Stimulated activated CD8-positive, alpha-beta memory T cell treated with anti-CD3 and anti-CD28 coated beads, Interleukin-7, amount 100 ng/mL, for 4 hours (primary cell): Measurements from ENCODE around the gene UNKL.

ENCODE experiments used
- DNase-seq, 2 donors: peaks; one replicate each; pipeline ENCODE4 v3.0.0-alpha.2; 2020; ENCODE audit warnings: low read depth in 2 of 2

Gene UNKL

DNA sequence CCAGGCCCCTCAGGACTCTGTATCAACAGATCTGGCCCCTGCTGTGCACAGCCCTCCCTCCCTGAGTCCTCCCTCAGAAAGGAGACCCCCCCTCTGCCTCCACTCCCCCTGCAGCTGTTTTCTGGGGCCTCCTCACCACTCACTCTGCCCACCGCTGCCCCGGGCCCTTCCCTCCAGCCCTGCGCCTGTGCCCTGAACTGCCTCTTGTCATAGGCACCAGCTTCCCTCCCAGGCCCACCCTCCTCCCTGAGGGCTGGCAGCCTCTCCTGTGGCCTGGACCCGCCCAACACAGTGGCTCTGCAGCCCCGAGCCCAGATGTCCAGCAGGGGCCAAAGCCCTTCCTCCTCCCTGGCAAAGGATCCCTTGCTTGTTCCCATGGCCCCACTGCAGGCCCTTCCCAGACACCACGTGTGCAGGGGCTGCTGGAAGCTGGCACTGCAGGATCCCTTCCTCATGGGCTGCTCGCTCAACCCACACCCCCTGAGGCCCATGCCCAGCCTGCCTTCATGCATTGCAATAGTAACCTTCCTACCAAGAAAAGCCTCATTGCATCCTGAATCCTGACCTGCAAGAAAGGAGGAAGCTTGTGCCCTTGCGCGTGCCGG, 37.0 kb downstream of the UNKL start:
- no peak for DNase-seq

DNA sequence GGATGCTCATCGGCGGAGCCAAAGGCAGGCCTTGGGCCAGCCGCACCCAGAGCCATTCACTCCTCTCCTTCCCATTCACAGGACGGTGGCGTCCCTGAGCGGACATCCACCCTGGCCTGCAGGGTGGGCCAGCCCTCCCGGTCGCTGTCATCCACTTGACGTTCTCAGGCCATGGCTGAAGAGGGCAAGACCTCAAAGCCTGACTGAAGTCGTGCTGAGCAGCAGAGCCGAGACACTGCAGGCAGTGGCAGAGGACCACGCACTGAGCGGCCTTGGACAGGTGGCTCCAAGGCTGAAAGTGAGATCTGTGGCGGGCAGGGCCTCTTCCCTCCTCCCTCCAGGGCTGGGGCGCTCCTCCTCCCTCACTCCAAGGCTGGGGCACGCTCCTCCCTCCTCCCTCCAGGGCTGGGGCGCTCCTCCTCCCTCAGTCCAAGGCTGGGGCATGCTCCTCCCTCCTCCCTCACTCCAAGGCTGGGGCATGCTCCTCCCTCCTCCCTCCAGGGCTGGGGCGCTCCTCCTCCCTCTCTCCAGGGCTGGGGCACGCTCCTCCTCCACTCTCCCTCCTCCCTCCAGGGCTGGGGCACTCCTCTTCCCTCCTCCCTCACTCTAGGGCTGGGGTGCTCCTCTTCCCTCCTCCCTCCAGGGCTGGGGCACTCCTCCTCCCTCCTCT, 38.6 kb downstream of the UNKL start:
- no peak for DNase-seq

DNA sequence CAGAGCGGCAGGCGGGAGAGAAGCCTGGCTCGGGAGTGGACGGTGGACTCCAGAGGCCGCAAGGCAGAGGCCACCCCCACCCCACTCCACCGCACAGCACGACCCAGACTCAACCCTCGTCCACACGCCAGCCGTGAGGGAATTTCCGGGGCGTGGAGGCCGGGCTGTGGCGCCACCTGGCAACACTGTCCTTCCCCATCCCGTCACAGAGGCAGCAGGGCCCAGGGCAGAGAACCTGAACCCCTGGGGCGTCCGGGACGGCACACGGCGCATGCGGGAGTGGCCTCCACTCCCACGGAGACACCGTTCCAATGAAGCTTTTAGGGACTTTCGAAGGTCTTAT, 39.2 kb downstream of the UNKL start:
- DNase-seq = no peak

DNA sequence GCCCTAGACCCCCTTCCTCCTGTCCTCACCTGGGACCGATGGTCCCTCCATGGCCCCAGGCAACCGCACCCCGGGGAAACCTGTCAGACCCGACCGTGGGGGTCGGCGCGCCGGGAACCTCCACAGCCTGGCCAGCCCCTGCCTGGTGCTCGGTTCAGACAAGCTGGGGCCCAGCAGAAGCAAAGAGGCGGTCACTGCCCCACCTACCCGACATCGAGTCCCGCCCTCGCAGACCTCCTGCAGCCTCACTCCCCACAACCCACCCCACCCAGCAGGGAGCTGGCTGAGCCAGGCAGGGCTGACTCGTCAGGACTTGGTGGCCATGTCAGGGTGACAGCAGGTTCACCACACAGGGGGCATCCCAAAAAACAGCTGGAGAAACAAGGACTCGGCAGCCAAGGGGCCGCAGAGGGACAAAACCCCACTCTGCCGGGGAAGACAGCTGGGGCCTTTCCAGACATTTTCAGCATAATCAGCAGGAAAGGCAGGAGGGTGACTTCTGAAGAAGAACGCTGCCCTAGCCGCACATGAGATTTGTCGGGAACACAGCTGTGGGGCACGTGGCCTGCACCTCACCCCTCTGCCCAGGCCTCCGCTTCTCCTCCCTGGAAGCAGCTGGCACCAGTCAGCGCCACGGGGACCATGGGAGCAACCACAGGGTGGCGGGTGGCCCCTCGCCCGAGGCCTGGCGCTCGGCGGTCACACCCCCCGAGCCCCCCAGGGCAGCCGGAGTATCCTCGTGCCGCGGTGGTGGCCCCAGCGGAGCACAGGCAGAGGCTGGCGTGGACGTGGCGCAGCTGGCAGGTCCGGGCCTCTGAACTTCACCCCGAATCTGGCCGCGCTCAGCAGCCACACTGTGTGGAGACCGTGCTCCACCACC, 39.8 kb downstream of the UNKL start:
- no peak for DNase-seq

DNA sequence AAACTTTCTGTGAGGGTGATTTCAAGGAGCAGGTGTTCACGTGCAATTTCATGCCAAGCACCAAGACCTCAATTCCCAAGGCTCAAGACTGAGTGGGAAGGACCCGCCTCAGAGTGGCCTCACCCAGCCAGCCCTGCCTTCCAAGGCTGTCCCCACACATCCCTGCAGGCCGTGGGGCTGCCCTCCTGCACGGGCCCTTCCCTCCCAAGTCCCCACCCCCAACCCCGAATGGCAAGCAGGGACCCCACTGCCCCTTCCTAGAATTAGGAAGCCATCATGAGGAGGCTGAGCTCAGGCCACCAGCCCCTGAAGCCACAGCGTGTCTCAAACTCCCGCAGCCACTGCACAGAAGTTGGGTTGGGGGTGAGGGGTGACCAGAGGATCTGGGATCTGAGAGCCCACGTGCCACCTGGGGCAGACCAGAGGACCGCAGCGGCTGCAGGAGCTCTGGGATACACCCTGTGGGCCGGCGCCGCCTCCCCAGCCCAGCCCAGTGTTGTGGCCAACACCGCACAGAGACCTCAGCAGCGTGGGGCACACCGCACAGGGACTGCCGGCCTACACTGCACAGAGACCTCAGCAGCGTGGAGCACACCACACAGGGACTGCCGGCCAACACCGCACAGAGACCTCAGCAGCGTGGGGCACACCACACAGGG, 42.1 kb downstream of the UNKL start:
- no peak for DNase-seq

DNA sequence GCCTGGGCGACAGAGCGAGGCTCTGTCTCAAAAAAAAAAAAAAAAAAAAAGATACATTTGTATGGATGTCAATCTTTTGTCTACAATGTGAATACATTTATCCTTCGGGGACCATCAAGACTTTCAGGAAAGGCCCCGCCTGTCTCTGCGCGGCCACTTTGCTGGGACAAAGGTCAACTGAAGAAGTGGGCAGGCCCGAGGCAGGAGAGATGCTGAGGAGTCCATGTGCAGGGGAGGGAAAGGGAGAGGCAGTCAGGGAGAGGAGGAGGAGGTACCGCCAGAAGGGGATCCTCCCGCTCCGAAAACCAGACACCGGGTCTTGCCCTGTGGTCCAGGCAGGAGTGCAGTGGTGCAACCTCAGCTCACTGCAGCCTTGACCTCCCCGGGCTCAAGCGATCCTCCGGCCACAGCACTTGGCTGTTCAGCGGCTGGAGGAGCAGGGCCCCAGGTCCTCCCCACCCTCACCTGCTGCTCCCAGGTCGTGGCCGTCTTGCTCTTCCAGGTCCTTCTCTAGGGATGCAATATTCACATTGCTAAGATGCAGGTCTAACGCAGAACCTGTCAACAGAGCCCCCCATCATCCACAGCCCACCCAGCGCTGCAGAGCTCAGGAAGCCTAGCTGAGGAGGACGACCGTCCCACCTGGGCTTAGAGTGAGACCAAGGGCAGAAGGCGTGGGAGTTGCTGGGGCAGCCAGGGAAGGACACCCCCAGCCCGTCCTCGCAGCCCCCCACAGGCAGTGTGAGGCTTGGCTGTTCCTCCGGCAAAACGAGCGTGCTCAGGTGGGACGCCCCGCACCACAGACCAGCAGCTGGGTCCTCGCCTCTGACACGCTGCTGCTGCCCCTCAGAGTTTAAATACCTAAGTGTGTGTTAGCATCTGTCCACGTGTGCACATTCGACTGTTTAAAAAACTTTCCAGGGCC, 43.2 kb downstream of the UNKL start:
- no peak for DNase-seq

DNA sequence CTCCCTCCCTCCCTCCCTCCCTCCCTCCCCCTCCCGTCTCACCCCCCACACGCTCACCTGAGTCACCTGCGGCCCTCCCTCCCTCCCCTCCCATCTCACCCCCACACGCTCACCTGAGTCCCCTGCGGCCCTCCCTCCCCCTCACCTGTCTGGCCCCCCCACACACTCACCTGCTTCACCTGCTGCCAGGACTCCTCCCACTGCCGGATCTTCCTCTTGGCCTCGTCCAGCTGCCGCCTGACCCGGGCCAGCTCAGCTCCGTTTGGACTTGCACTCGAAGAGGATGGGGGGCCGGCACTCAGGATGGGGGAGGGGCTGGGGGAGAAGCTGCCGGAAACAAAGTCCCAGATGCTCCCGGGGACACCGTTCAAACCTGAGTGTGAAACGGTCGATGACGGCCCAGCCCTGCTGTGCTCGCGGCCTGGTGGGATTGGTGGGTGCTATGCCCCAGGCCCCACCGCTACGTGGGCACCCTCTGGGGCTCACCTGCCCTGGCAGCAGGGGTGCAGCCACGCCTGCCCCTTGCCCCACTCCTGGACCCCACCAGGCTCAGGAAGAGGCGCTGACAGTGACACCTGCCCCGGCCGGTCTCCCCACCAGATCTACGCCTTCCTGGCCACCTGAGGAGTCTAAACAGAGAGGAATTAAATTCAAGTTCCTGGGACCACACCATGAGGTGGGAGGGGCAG, 46.9 kb downstream of the UNKL start:
- no peak for DNase-seq

DNA sequence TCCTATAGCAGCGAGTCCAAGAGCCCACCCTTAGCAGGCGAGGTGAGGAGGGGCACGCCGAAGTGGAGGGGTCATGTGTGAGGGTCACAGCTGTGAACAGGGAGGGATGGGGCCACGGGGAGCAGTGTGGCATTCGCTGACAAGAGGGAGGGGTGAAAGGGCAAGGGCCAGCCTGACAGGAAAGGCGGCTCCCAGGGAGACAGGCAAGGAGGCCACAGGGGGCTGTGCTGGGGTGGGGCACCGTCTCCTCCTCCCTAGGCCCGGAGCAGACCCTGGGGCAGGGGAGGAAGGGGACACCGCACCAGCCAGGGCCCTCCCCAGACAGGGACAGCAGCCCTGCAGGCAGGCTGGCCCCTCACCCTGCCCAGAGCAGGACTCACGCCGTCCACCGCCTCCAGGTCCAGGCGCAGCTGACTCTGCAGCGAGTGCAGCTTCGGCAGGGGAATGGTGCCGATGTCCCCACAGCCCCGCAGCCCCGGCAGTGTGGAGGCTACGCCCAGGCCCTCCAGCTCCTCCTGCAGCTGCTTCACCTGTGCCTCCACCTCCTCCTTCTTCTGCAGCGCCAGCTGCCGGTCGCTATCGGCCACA, 47.7 kb downstream of the UNKL start:
- no peak for DNase-seq

DNA sequence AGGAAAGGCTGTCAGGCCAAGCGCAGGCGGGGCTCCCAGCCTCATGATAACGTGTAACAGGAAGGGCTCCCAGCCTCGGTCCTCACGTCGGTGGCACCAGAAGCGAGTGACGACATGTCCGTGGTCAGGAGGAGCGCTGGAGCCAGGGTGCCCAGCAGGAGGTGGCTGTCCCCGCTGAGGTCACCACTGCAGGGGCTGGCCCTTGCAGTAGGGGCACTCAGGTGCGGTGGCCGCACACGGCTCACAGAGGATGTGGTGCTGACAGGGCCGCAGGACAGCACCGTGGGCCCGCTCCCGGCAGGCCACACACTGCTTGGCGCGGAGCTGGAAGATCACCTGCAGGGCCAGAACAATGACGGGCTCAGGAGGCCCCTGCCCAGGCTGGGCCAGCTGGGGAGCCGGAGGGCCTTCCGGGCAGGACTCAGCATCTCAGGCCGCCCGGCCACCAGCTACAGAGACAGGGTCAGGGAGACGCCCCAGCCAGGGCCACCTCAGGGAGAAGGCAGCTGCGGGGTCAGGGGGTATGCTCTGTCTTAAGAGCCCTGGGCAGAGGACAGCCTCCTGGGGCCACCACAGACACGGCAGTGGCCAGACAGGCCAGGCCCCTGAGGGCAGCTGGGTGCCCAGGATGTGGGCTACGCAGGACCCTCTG, 48.3 kb downstream of the UNKL start:
- DNase-seq = no peak

DNA sequence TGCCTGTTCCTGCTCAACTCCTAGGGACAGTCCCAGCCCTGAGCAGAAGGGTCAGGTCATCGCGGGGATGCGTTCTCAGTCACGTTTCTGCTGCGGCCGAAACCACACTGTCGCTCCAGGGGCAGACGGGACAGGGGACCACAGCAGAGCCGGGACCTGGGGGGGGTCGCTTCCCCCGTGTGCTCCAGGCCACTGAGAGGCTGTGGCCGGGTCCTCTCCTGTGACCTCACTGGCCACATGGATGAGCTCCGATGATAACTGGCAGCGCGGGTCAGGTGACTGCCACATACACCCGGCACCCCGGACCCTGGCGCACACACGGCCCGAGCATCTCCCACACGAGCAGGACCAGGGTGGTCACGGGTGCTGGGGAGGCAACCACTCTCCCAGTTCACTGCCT, 50.0 kb downstream of the UNKL start:
- no peak for DNase-seq

DNA sequence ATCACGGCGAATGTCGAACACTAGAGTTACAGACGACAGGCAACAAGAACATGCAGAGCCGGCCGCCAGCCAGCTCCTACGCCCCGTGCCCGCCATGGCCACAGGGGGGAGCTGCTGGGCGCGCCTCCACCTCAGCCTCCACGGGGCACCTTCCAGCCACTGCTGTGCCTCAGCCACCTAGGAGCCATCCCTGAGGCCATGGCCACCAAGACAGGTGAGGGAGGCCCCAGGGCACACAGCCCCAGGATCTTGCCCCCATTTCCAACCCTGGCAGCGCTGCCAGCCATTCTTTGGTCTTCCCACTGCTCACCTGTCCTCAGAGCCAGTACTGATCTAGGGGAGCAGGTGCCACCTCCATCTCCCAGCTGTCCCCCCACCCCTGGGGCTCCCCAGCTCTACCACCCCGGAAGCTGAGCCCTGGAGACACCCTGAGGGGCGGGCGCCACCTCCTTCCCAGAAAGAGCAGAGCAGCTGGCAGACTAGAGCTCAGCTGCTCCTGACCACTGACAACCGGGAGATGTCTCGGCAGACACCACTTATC, 50.9 kb downstream of the UNKL start:
- DNase-seq = peak in 1 of 2 donors; percentile 55

DNA sequence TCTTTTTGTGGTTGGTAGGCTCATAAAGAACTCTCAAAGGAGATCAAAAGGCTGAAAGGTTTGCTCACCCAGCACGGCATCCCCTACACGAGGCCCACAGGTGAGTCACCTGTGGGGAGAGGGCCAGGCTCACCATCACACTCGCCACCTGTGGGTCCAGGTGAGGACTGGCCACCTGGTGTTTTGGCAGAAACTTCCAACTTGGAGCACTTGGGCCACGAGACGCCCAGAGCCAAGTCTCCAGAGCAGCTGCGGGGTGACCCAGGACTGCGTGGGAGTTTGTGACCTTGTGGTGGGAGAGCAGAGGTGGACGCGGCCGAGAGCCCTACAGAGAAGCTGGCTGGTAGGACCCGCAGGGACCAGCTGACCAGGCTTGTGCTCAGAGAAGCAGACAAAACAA, 51.7 kb downstream of the UNKL start:
- DNase-seq = no peak

DNA sequence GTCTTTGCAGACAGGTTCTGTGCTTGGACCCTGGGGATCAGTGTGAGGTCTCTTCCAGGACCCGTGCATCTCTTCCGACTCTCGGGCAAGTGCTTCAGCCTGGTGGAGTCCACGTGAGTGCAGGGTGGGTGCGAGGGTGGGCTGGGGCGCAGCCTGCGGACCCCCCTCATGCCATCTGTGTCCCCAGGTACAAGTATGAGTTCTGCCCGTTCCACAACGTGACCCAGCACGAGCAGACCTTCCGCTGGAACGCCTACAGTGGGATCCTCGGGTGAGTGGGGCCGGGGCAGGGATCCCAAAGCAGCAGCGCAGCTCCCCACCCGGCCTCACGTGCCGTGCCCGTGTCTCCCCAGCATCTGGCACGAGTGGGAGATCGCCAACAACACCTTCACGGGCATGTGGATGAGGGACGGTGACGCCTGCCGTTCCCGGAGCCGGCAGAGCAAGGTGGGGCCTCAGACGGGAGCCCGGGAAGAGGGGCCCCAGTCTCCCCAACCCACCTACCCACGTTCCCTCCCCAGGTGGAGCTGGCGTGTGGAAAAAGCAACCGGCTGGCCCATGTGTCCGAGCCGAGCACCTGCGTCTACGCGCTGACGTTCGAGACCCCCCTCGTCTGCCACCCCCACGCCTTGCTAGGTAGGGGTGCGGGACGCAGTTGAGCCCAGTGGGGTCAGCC, 52.7 kb downstream of the UNKL start:
- DNase-seq = no peak

DNA sequence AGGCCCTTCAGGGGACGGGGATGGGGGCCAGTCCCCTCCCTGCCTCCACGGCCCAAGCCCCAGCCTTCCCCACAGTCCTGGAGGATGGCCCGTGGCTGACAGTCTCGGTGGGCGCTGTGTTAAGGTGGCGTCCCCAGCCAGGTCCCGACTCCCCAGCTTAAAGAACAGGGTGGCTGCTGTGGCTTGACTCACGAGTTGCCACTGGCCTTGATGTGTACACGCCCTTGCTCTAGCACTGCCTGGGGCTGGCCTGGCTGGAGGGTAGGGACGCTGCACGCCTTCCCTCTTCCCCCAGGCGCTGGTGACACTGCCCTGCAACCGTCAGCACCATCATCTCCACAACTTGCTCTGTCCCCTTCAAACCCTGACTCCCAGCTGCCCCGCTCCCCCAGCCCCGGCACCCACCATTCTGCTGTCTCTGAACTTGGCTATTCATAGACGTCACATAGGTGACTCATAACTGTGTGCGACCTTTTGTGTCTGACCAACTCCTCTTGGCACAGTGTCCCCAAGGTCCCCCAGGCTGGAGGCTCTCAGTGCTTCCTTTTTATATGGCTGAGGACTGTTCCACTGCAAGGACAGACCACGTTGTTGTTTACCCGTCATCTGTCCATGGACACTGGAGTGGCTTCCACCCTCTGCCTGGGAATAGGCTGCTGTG, 56.5 kb downstream of the UNKL start:
- no peak for DNase-seq

DNA sequence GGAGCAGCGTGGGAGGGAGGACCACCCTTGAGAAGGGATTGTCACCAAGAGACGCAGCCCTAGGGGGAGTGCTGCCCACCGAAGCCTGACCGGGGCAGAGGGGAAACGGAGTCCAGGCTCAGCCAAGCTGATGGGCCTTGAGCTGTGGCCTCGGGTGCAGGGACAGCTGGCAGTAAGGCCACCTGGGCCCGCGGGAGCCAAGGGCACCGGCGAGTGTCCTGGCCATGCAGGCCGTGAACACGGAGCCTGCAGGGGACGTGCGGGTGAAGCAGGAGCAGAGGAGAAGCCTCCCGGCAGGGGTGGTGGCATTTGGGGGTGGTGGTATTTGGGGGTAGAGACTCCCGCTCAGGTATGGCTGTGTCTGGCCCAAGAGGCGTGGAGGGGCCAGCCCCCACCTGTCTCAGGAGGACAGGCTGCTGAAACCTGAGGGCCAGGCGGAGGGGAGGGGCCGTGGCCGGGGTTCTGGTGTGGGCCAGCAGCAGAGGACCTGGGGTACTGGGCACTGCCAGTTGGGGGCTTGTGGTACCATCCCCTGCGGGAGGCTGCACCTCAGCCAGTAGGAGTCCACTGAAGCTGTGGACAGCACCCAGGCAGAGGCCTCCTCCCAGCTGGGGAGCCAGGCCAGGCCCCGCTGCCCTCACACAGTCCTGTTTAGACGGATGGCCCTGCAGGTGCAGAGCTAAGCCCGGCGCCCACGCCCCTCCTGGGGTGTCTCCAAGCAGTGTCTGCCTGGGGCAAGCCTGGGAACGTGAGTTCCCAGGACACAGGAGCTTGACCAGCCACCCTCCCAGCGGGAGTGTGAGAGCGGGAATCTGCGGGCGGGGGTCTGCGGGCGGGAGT, 58.2 kb downstream of the UNKL start:
- no peak for DNase-seq

DNA sequence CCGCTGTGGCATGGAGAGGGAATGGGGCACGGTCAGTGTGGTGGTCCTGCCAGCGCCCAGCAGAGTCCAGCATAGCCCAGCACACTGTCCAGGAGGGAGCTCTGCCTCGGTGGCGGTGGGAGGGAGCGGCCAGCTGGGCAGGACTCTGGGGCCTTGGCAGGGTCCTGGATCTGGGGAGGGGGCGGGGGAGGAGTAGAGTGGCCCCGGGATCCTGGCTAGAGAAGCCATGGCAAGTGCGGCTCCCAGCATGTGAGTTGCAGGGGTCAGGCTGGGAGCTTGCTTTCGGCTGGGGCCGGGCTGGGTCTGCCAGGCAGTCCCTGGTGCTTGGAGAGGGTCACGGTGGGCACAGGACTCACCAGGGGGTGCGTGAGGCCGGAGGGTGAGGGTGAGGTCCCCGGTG, 58.9 kb downstream of the UNKL start:
- DNase-seq = no peak

DNA sequence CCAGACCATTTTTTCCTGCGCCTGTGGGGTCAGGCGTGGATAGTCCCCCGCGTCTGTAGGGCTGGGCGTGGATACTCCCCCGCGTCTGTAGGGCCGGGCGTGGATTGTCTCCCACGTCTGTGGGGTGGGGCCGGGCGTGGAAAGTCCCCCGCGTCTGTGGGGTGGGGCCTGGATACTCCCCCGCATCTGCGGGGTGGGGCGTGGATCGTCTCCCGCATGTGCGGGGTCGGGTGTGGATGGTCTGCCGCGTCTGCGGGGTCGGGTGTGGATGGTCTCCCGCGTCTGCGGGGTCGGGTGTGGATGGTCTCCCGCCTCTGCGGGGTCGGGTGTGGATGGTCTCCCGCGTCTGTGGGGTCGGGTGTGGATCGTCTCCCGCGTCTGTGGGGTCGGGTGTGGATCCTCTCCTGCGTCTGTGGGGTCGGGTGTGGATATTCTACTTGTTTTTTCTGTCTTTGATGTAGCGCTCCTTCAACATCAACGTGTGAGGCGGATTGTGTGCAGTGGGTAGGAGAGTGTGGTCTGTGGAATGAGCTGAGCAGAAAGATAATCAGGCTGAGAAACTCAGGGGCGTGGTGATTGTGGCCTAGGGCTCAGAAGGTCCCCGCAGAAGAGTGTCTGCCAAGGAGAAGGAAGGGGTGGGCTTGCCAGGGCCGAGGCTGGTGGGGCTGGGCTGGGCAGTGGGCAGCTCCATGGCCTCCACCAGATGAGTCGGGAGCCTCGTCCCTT, 59.5 kb downstream of the UNKL start:
- no peak for DNase-seq
